Endodermal cell (in vitro differentiated cells): ENCODE data around the gene CEACAM6. TPM values are rescaled to one million over a fixed set of nuclear protein-coding genes. Genes with fewer than 3 reads are reported as not detected.

Experiments used
- DNase-seq: peaks from one replicate; pipeline ENCODE4 v3.0.0-alpha.2; 2017
- H3K27ac ChIP-seq: 2 replicates; pipeline ENCODE4 v1.5.1; 2013; ENCODE audit warnings: mild to moderate bottlenecking, low read depth, low read length, moderate library complexity
- H3K27me3 ChIP-seq: 2 replicates; pipeline ENCODE4 v1.6.1; 2013; ENCODE audit warnings: mild to moderate bottlenecking, low read length, moderate library complexity; ENCODE audit not compliant: insufficient read depth, control insufficient read depth, poor library complexity, severe bottlenecking
- H3K36me3 ChIP-seq: 2 replicates; pipeline ENCODE4 v1.7.0; 2013; ENCODE audit warnings: mild to moderate bottlenecking, low read length, moderate library complexity; ENCODE audit not compliant: control insufficient read depth, insufficient read depth
- H3K4me1 ChIP-seq: one replicate; pipeline ENCODE4 v1.7.0; 2013; ENCODE audit warnings: low read length; ENCODE audit not compliant: control insufficient read depth, insufficient read depth
- H3K4me3 ChIP-seq: 2 replicates; pipeline ENCODE4 v1.5.1; 2013; ENCODE audit warnings: mild to moderate bottlenecking, low read length, moderate library complexity
- H3K9ac ChIP-seq: 2 replicates; pipeline ENCODE4 v1.6.1; 2013; ENCODE audit warnings: mild to moderate bottlenecking, low read length, moderate library complexity; ENCODE audit not compliant: poor library complexity, severe bottlenecking; ENCODE audit errors: extremely low read depth
- H3K9me3 ChIP-seq: 2 replicates; pipeline ENCODE4 v1.6.1; 2013; ENCODE audit warnings: mild to moderate bottlenecking, low read length, moderate library complexity; ENCODE audit not compliant: control insufficient read depth
- H3K27ac Mint-ChIP-seq: 2 replicates; pipeline ENCODE4 v1.8.0; 2020; ENCODE audit warnings: mixed read lengths
- H3K27me3 Mint-ChIP-seq: 2 replicates; pipeline ENCODE4 v1.8.0; 2021; ENCODE audit warnings: mild to moderate bottlenecking, mixed read lengths; ENCODE audit not compliant: insufficient read depth
- H3K36me3 Mint-ChIP-seq: 2 replicates; pipeline ENCODE4 v1.8.0; 2020; ENCODE audit warnings: low read depth, mixed read lengths
- H3K4me1 Mint-ChIP-seq: 2 replicates; pipeline ENCODE4 v1.8.0; 2020; ENCODE audit warnings: mixed read lengths
- H3K4me3 Mint-ChIP-seq: 2 replicates; pipeline ENCODE4 v1.8.0; 2020; ENCODE audit warnings: mild to moderate bottlenecking, moderate library complexity, mixed read lengths
- H3K9me3 Mint-ChIP-seq: 2 replicates; pipeline ENCODE4 v1.8.0; 2020; ENCODE audit warnings: mild to moderate bottlenecking, mixed read lengths
- CTCF ChIP-seq: fragments of 200-600 bp; sonication (generic); conservative IDR thresholded peaks from 2 replicates; pipeline ENCODE4 v1.5.0; 2021; ENCODE audit warnings: antibody characterized with exemption, mild to moderate bottlenecking
- WGBS, 2 experiments: methylation state at CpG; one replicate each; pipeline versions ENCODE4 v1.1.5 to v1.1.7; 2013; ENCODE audit warnings: missing lambda C conversion rate in 2 of 2, mixed read lengths in 1 of 2; ENCODE audit not compliant: insufficient coverage in 1 of 2, insufficient read length in 1 of 2; 5-methylcytosine and 5-hydroxymethylcytosine counted together
- total RNA-seq, 2 donors: library from RNA; stranded (reverse); fragmentation: NEBNext Ultra II Directional in 1 of 2; extraction: Animal tissue kit (Norgen Biotek cat#: 25700) in 1 of 2; gene quantifications; 2 replicates in 1 of 2; 3 replicates in 1 of 2; pipeline ENCODE4 v1.2.1, GENCODE V29; 2021

Gene CEACAM6
- total RNA-seq, 2 donors from 2014 or later, result not detected

GRCh38 chr19:41821003-41821735, 65.8 kb downstream of the CEACAM6 start:
- Mint-ChIP-seq H3K27me3 (peaks cover 1% of the 10 kb centered on the region), H3K36me3 (no peaks in the 10 kb centered on the region), H3K27ac (no peak overlapping the region), H3K4me1 (no peaks in the 10 kb centered on the region), H3K4me3 (no peak overlapping the region), H3K9me3 (peaks cover 2% of the 10 kb centered on the region)
- peak; percentile 85 for TF ChIP-seq CTCF
- Histone ChIP-seq H3K27me3 (no peaks in the 10 kb centered on the region), H3K27ac (no peak overlapping the region), H3K9ac (no peak overlapping the region), H3K9me3 (no peaks in the 10 kb centered on the region), H3K4me1 (no peaks in the 10 kb centered on the region), H3K36me3 (no peaks in the 10 kb centered on the region), H3K4me3 (no peak overlapping the region)
- DNase-seq, result peak; percentile 84
- whole genome bisulfite sequencing, 2 experiments, result 48 to 61% methylated on average over 8 to 12 of the region's 12 CpGs

Other genes starting within 250 kb of the CEACAM6 start
- gene CEACAM21, start 179.4 kb upstream of the CEACAM6 start, total RNA-seq, result under 1 TPM; 0.44 to 0.51 TPM
- gene CEACAM4, start 128.5 kb upstream of the CEACAM6 start, total RNA-seq, result not detected
- not detected for gene CEACAM7, start 67.3 kb upstream of the CEACAM6 start, total RNA-seq
- not detected for gene CEACAM5, start 46.9 kb upstream of the CEACAM6 start, total RNA-seq
- gene CEACAM3, start 41.1 kb downstream of the CEACAM6 start, total RNA-seq, result not detected
- gene LYPD4, start 89.2 kb downstream of the CEACAM6 start, total RNA-seq, result not detected
- gene DMRTC2, start 89.5 kb downstream of the CEACAM6 start, total RNA-seq, result not detected
- 1,000 to 10,000 TPM; 2,321 to 2,418 TPM for gene RPS19, start 104.7 kb downstream of the CEACAM6 start, total RNA-seq
- not detected for gene CD79A, start 121.7 kb downstream of the CEACAM6 start, total RNA-seq
- gene ARHGEF1, start 127.7 kb downstream of the CEACAM6 start, total RNA-seq, result 100 to 1,000 TPM in 1 of 2 donors, 10 to 100 TPM in 1; 89.9 to 116 TPM
- under 1 TPM; 0.13 to 0.53 TPM for gene ERFL, start 172.9 kb downstream of the CEACAM6 start, total RNA-seq
- 100 to 1,000 TPM; 114 to 122 TPM for gene RABAC1, start 203.8 kb downstream of the CEACAM6 start, total RNA-seq
- 1 to 10 TPM in 1 of 2 donors, under 1 TPM in 1; 0.69 to 1.0 TPM for gene ATP1A3, start 238.7 kb downstream of the CEACAM6 start, total RNA-seq